ENCODE measurements around the gene MOGAT1.

- no peak for TF ChIP-seq CTCF (IDR thresholded peaks at IDR 0.05; ENCODE audit: low read depth, low read length)
- no peak for TF ChIP-seq EZH2phosphoT487 (IDR thresholded peaks at IDR 0.05; ENCODE audit: low read depth)
Measured at GRCh38 chr2:222751238-222751637, 79.8 kb downstream of the MOGAT1 start.

All from OCI-LY3 (cell line).